ENCODE measurements around the gene TACR2. TPM values are rescaled to one million over a fixed set of nuclear protein-coding genes. Genes with fewer than 3 reads are reported as not detected.

Gene TACR2
- total RNA-seq, 4 donors from 2014 or later: 0.25 to 1.2 (median 0.63) TPM

GRCh38 chr10:69360485-69361302 is 56.0 kb downstream of the TACR2 start:
- peaks cover 63% of the 10 kb centered on the region for H3K4me1 ChIP-seq
- H3K27ac ChIP-seq: peak overlapping the region; percentile 83
- WGBS: 6% methylated on average over 5 of the region's 8 CpGs
- TF ChIP-seq POLR2A (IDR thresholded peaks at IDR 0.05) (no peak), POLR2AphosphoS5 (IDR thresholded peaks at IDR 0.05) (no peak), CTCF (IDR thresholded peaks at IDR 0.05) (no peak), EP300 (IDR thresholded peaks at IDR 0.05) (no peak)
- H3K9me3 ChIP-seq: no peaks in the 10 kb centered on the region
- H3K27me3 ChIP-seq: no peaks in the 10 kb centered on the region
- H3K36me3 ChIP-seq: peaks cover 14% of the 10 kb centered on the region
- H3K4me3 ChIP-seq: no peak overlapping the region
- DNase-seq (ENCODE audit: low spot score in 2 of 2): peak in 1 of 2 donors; percentile 81

- H3K27me3 ChIP-seq: no peaks in the 10 kb centered on the region
- no peak overlapping the region for H3K4me3 ChIP-seq
- no peak overlapping the region for H3K27ac ChIP-seq
- 72% methylated on average over 5 of the region's 5 CpGs for WGBS
- peaks cover 63% of the 10 kb centered on the region for H3K4me1 ChIP-seq
- peaks cover 6% of the 10 kb centered on the region for H3K36me3 ChIP-seq
- DNase-seq (ENCODE audit: low spot score in 2 of 2): no peak
- no peaks in the 10 kb centered on the region for H3K9me3 ChIP-seq
- TF ChIP-seq POLR2A (IDR thresholded peaks at IDR 0.05) (no peak), CTCF (IDR thresholded peaks at IDR 0.05) (no peak), POLR2AphosphoS5 (IDR thresholded peaks at IDR 0.05) (no peak), EP300 (IDR thresholded peaks at IDR 0.05) (no peak)
Measured at GRCh38 chr10:69359594-69359993, 57.1 kb downstream of the TACR2 start.

GRCh38 chr10:69359148-69359547 is 57.6 kb downstream of the TACR2 start:
- no peaks in the 10 kb centered on the region for H3K27me3 ChIP-seq
- DNase-seq (ENCODE audit: low spot score in 2 of 2): no peak
- no peak overlapping the region for H3K4me3 ChIP-seq
- H3K9me3 ChIP-seq: no peaks in the 10 kb centered on the region
- H3K4me1 ChIP-seq: peaks cover 60% of the 10 kb centered on the region
- peaks cover 8% of the 10 kb centered on the region for H3K36me3 ChIP-seq
- no peak for TF ChIP-seq POLR2AphosphoS5 (IDR thresholded peaks at IDR 0.05)
- no peak for TF ChIP-seq CTCF (IDR thresholded peaks at IDR 0.05)
- no peak for TF ChIP-seq POLR2A (IDR thresholded peaks at IDR 0.05)
- TF ChIP-seq EP300 (IDR thresholded peaks at IDR 0.05): no peak
- WGBS: 77% methylated on average over 3 of the region's 3 CpGs
- no peak overlapping the region for H3K27ac ChIP-seq

GRCh38 chr10:69358148-69358795 is 58.4 kb downstream of the TACR2 start:
- Histone ChIP-seq H3K9me3 (no peaks in the 10 kb centered on the region), H3K27ac (no peak overlapping the region), H3K4me3 (no peak overlapping the region), H3K27me3 (no peaks in the 10 kb centered on the region), H3K36me3 (peaks cover 7% of the 10 kb centered on the region), H3K4me1 (peaks cover 55% of the 10 kb centered on the region)
- 77% methylated on average over 12 of the region's 12 CpGs for WGBS
- TF ChIP-seq CTCF (IDR thresholded peaks at IDR 0.05): no peak
- no peak for TF ChIP-seq POLR2A (IDR thresholded peaks at IDR 0.05)
- TF ChIP-seq POLR2AphosphoS5 (IDR thresholded peaks at IDR 0.05): no peak
- TF ChIP-seq EP300 (IDR thresholded peaks at IDR 0.05): no peak
- no peak for DNase-seq (ENCODE audit: low spot score in 2 of 2)

- no peak overlapping the region for H3K4me3 ChIP-seq
- no peaks in the 10 kb centered on the region for H3K27me3 ChIP-seq
- peaks cover 34% of the 10 kb centered on the region for H3K4me1 ChIP-seq
- H3K9me3 ChIP-seq: no peaks in the 10 kb centered on the region
- WGBS: 92% methylated on average over 2 of the region's 2 CpGs
- H3K36me3 ChIP-seq: peaks cover 3% of the 10 kb centered on the region
- TF ChIP-seq POLR2AphosphoS5 (IDR thresholded peaks at IDR 0.05) (no peak), EP300 (IDR thresholded peaks at IDR 0.05) (no peak), POLR2A (IDR thresholded peaks at IDR 0.05) (no peak), CTCF (IDR thresholded peaks at IDR 0.05) (no peak)
- DNase-seq (ENCODE audit: low spot score in 2 of 2): no peak
- H3K27ac ChIP-seq: no peak overlapping the region
Measured at GRCh38 chr10:69356187-69356586, 60.5 kb downstream of the TACR2 start.
